Stimulated activated effector memory CD8-positive, alpha-beta T cell treated with anti-CD3 and anti-CD28 coated beads, Interleukin-12 subunit alpha, Interleukin-12 subunit beta, amount 100 ng/mL, for 72 hours (primary cell): ENCODE data around the gene GRIP1.
"Not testable (repeated sequence)": the region's sequence is repeated elsewhere in the genome, so short reads cannot be mapped to it uniquely, and the experiment has no call there.

Experiments
- ATAC-seq: fragments of 150-1000 bp; cut with Tn5 transposase; 2 replicates; pipeline ENCODE4 v1.10.0; 2021
- DNase-seq, 2 donors: peaks; one replicate each; pipeline ENCODE4 v3.0.0; 2021 to 2022; ENCODE audit warnings: low spot score in 2 of 2
- H3K27ac Mint-ChIP-seq: one replicate; pipeline ENCODE4 v1.8.0; 2022; ENCODE audit warnings: mild to moderate bottlenecking, mixed read lengths
- H3K36me3 Mint-ChIP-seq: one replicate; pipeline ENCODE4 v1.8.0; 2022; ENCODE audit warnings: mild to moderate bottlenecking, mixed read lengths
- H3K4me1 Mint-ChIP-seq: one replicate; pipeline ENCODE4 v1.8.0; 2022; ENCODE audit warnings: mixed read lengths
- H3K4me3 Mint-ChIP-seq: one replicate; pipeline ENCODE4 v1.8.0; 2022; ENCODE audit warnings: mild to moderate bottlenecking, mixed read lengths
- H3K9me3 Mint-ChIP-seq: one replicate; pipeline ENCODE4 v1.8.0; 2022; ENCODE audit warnings: mixed read lengths

GRIP1 gene

DNA sequence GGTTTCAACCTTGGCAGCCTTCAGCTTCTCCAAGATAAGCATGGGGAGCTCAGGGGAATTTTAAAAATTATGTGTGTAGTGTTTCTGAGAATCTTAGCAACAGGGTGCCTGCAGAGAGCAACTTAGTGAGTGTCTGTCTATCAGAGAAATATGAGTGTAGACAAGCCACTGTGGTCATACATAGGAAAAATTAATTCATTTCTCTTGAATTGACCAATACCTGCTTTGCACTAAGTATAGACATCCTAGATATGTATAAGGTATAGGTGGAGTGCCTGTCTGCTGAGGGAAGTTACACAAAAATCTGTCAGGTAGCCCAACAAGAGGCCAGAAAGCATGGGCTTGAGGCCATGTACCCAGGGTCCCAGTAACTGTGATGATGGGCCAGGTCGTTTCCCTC is 355.9 kb downstream of the GRIP1 start:
- H3K4me1 Mint-ChIP-seq, result peaks cover 26% of the 10 kb centered on the region
- no peak overlapping the region for H3K4me3 Mint-ChIP-seq
- ATAC-seq, result peak; percentile 32
- H3K9me3 Mint-ChIP-seq, result no peaks in the 10 kb centered on the region
- H3K27ac Mint-ChIP-seq, result peak overlapping the region; percentile 82
- no peak for DNase-seq
- peaks cover 99% of the 10 kb centered on the region for H3K36me3 Mint-ChIP-seq

DNA sequence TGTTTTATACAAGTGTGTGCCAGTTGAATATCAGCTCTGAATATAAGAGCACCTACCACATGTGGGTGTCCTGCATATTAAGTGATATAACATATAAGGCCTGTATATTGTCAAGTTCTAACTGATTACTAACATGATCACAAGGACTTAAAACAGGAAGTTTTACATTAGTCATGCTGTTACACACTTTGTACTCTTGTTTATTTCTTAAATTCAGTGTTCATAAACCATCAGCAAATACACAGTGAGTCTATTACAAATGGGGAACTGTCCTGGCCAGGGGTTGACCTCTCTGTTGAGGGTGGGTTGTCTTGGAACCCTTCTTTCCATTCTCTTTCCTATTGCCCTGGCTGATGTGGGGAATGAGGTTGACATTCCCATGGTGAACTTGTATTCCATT is 357.4 kb downstream of the GRIP1 start:
- no peaks in the 10 kb centered on the region for H3K9me3 Mint-ChIP-seq
- peak overlapping the region; percentile 26 for H3K27ac Mint-ChIP-seq
- no peak overlapping the region for H3K4me3 Mint-ChIP-seq
- DNase-seq (no peak), ATAC-seq (no peak)
- peaks cover 23% of the 10 kb centered on the region for H3K4me1 Mint-ChIP-seq
- H3K36me3 Mint-ChIP-seq, result peaks cover 99% of the 10 kb centered on the region

DNA sequence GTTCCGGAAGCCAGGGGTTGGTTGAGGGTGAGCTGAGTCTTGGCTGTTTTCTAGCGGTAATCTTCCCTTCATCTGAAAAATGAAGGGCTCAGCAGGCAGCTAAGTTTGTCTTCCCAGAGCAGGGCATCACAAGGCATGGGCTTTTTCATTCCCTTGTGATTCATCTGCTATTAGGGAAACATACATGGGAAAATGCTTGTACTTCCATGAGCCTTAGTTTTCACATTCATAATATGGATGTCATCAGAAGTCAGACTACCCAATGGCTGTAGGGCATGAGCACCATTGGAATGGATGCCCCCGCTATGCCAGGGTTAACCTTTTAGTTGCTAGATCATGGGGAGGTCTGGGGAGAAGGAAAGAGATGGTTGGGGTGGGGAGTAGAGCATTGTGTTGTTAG is 357.9 kb downstream of the GRIP1 start:
- Mint-ChIP-seq H3K4me3 (no peak overlapping the region), H3K4me1 (peaks cover 23% of the 10 kb centered on the region), H3K9me3 (no peaks in the 10 kb centered on the region), H3K36me3 (peaks cover 99% of the 10 kb centered on the region), H3K27ac (peak overlapping the region; percentile 26)
- DNase-seq, result no peak
- ATAC-seq, result no peak

DNA sequence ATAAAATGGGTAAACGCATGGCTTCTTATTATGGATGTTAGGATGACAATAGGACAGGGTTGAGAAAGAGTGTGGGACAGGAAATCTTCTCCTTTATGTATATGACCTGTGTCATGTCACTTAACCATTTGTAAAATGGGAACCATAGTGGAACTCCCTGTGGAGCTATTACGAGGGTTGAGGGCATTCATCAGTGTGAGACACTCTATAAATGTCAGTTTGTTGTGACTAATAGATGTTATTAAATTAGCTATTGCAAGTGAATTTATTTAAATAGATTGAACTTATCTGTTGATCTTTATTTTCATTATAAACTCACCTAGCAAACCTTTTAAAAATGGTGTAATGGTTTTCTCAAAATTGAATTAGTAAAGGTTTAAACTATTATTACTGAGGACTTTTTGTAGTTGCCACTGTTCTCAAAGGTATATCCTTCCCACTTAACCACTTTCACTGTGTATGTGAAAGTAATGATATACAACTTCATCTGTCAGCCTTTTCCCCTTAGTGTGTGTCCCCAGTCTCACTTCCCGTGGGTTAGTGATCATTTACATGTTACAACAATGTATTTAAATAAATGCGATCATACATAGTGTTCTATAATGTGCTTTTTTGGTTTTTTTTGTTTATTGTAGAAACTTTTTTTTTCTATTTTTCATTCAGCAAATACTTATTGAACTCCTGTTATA is 359.5 kb downstream of the GRIP1 start:
- H3K36me3 Mint-ChIP-seq, result peaks cover 100% of the 10 kb centered on the region
- no peak for ATAC-seq
- H3K4me1 Mint-ChIP-seq, result peaks cover 23% of the 10 kb centered on the region
- DNase-seq, result no peak
- H3K27ac Mint-ChIP-seq, result no peak overlapping the region
- H3K9me3 Mint-ChIP-seq, result no peaks in the 10 kb centered on the region
- H3K4me3 Mint-ChIP-seq, result no peak overlapping the region

DNA sequence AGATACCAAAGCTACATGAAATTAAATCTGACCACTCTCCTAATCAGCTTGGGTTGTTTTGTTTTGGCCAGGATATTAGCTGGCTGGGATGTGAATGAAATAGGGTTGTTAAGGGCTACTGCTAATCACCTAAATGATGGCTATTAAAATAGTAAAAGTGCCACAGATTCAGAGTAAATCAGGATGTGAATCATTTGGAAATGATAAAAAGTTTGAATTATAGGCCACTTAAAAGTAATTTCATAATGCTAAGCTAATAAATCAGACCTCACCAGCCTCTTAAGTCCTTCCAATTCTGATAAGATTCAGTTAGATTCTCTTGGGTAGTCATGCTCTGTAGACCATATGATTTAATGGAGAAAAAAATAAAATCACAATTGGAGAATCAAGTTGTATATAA is 364.6 kb downstream of the GRIP1 start:
- ATAC-seq (no peak), DNase-seq (no peak)
- Mint-ChIP-seq H3K9me3 (no peaks in the 10 kb centered on the region), H3K36me3 (peaks cover 99% of the 10 kb centered on the region), H3K27ac (peak overlapping the region; percentile 16), H3K4me1 (peaks cover 53% of the 10 kb centered on the region), H3K4me3 (no peak overlapping the region)

DNA sequence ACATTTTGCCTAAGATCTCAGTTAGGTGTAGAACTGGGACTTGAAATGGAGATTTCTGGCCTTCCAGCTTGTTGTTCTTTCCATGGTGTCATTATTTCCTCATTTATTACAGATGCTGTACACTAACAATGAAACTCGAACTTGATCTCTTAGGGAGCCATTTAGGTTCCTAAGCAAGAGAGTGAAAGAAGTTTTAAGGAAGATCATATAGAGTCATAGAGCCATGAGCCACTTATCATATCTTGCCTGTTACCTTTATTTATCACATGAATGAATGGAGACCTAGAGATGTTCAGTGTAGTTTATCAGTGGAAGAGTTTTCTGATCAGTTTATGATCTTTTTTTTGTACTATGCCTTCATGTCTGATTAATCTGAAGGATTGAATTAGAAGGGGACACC is 366.7 kb downstream of the GRIP1 start:
- H3K4me3 Mint-ChIP-seq, result peak overlapping the region; percentile 35
- peak overlapping the region; percentile 26 for H3K27ac Mint-ChIP-seq
- H3K9me3 Mint-ChIP-seq, result no peaks in the 10 kb centered on the region
- DNase-seq (no peak), ATAC-seq (no peak)
- peaks cover 96% of the 10 kb centered on the region for H3K36me3 Mint-ChIP-seq
- peaks cover 61% of the 10 kb centered on the region for H3K4me1 Mint-ChIP-seq

DNA sequence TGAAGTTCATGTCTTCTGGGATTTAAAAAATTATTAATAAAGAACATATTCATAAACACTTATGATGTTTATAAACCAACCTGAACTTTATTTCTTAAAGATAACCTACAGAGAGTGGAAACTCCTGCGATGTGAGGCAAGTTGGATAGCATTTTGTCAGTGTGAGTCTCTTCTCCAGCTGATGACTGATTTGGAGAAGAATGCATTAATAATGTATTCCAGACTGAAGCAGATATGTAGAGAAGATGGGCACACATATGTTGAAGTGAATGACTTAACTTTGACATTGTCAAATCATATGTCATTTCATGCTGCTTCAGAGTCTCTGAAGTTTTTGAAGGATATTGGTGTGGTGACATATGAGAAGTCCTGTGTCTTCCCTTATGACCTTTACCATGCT is 369.3 kb downstream of the GRIP1 start:
- Mint-ChIP-seq H3K4me1 (peaks cover 72% of the 10 kb centered on the region), H3K27ac (no peak overlapping the region), H3K4me3 (no peak overlapping the region), H3K36me3 (peaks cover 96% of the 10 kb centered on the region), H3K9me3 (no peaks in the 10 kb centered on the region)
- DNase-seq (no peak), ATAC-seq (no peak)

DNA sequence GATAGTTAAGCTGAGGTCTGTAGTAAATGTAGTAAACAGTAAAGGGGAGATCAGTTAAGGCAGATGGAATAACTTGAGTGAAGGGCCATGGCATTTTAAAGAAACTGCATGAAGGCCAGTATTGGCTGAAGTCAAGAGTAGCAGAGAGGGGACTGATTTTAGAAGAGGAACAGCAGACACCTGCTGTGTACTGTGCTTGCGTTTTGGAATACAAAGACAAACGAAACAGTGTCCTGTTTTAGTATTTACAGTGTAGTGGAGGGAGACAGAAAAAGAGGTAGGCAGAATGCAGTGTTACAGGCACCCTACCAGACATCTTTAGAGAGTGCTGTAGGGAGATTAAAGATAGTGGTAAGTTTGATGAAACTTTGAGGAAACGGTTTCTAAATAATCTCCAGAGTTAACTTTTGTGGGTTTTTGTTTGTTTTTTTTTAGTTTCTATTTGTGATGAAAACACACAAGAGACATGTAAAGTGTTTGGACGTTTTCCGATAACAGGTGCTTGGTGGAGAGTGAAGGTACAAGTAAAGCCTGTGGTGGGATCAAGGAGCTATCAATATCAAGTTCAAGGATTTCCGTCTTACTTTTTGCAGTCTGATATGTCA is 374.5 kb downstream of the GRIP1 start:
- DNase-seq (no peak), ATAC-seq (no peak)
- peak overlapping the region; percentile 97 for H3K4me3 Mint-ChIP-seq
- peak overlapping the region; percentile 99 for H3K27ac Mint-ChIP-seq
- peaks cover 59% of the 10 kb centered on the region for H3K4me1 Mint-ChIP-seq
- H3K36me3 Mint-ChIP-seq, result peaks cover 55% of the 10 kb centered on the region
- H3K9me3 Mint-ChIP-seq, result no peaks in the 10 kb centered on the region

DNA sequence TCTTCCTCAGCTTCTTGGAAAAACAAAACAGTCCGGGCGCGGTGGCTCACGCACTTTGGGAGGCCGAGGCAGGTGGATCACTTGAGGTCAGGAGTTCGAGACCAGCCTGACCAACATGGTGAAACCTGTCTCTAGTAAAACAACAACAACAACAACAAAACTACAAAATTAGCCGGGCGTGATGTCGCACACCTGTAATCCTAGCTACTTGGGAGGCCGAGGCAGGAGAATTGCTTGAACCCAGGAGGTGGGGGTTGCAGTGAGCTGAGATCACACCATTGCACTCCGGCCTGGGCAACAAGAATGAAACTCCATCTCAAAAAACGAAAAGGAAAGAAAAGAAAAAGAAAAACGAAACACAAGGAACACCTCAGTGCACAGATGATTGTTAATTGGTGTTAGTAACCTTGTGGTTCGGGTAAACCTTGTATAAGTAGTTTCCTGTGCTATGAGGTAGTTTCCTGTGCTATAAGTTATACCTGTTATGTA is 375.5 kb downstream of the GRIP1 start:
- peaks cover 54% of the 10 kb centered on the region for H3K4me1 Mint-ChIP-seq
- H3K27ac Mint-ChIP-seq, result peak overlapping the region; percentile 99
- DNase-seq, result peak in 1 of 2 donors; percentile 63
- ATAC-seq, result peak; percentile 80
- peak overlapping the region; percentile 97 for H3K4me3 Mint-ChIP-seq
- H3K36me3 Mint-ChIP-seq, result peaks cover 47% of the 10 kb centered on the region
- H3K9me3 Mint-ChIP-seq, result not testable (repeated sequence)

DNA sequence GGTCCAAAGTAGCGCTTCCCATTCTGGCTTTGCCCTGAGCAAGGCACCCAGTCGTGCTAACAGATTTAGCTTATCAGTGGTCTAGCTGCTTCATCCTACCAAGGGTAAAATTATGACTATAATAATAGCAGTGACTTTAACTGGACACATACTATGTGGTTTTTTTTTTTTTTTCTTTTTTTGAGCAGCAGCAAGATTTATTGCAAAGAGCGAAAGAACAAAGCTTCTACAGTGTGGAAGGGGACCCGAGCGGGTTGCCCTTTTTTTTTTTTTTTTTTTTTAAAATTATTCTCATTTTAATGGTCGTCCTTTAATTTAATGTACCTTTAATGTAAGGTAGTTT is 376.1 kb downstream of the GRIP1 start:
- peak overlapping the region; percentile 99 for H3K27ac Mint-ChIP-seq
- H3K36me3 Mint-ChIP-seq, result peaks cover 42% of the 10 kb centered on the region
- DNase-seq, result no peak
- H3K4me1 Mint-ChIP-seq, result peaks cover 49% of the 10 kb centered on the region
- H3K4me3 Mint-ChIP-seq, result peak overlapping the region; percentile 97
- no peaks in the 10 kb centered on the region for H3K9me3 Mint-ChIP-seq
- ATAC-seq, result no peak

DNA sequence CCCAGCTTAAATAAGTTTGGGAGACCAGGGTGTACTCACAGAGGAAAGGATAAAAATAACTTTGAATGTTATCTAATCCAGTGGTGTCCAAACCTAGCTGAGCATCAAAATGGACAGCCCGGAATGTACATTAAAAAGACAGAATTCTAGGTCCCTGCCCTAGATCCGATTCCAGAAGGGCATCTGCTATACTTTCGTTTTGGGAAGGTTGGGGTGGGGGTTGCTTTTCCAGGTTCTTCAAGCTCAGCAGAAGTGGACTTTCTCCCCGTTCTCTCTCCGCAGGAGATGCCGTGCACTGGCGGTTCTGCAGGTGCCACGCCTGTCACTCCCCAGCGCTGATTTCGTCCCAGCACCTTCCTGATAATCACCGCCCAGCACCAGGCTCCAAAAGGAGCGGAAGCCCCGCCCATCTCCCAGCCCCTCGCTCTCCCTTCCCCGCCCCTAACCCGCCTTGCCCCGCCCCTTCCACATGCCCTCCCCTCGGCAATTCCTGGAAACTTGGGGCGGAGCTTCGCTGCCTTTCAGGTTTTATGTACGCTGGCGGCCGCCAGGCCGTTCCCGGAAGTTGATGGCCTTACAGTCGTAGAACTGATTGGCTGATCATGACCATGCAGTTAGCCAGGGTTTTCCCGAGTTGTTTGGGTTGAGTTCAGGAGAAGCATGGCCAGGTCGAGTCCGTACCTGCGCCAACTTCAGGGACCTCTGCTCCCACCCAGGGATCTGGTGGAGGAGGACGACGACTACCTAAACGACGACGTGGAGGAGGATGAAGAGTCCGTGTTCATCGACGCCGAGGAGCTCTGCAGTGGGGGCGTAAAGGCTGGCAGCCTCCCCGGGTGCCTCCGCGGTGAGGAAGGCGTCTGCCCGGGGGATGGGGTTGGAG is 376.7 kb downstream of the GRIP1 start, which contains the start of gene HELB:
TSS of gene HELB (plus strand) at position 550 of the 883 bp plus-strand sequence. CDS start at position 661, 111 bp downstream.
- peaks cover 36% of the 10 kb centered on the region for H3K36me3 Mint-ChIP-seq
- no peaks in the 10 kb centered on the region for H3K9me3 Mint-ChIP-seq
- peak within 1 kb of the TSS; percentile 99 for H3K27ac Mint-ChIP-seq
- peaks cover 48% of the 10 kb centered on the region for H3K4me1 Mint-ChIP-seq
- peak; percentile 84 to 96 for DNase-seq
- peak within 1 kb of the TSS; percentile 97 for H3K4me3 Mint-ChIP-seq
- ATAC-seq, result peak; percentile 89

DNA sequence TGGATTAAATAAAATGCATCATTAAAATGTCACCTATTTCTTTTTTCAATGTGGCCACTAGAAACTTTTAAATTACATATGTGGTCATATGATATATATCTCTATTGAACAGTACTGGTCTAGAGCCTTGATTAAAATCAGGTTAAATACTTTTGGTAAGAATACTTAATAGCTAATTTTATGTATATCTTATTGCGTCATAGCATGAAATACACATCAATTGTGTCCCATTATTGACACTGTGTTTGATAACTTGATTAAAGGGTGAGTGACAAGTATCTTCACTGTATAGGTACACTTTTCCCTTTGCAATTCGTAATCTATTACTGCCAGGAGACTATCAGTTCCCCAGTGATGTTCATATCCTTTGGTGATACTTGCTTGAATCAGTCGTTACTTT is 381.0 kb downstream of the GRIP1 start:
- ATAC-seq (no peak), DNase-seq (no peak)
- Mint-ChIP-seq H3K9me3 (no peaks in the 10 kb centered on the region), H3K36me3 (peaks cover 8% of the 10 kb centered on the region), H3K4me3 (no peak overlapping the region), H3K4me1 (peaks cover 26% of the 10 kb centered on the region), H3K27ac (no peak overlapping the region)
